H9 (cell line): Measurements from ENCODE around the gene STXBP6. TPM values are rescaled to one million over a fixed set of nuclear protein-coding genes. Genes with fewer than 3 reads are reported as not detected.

Source experiments
- DNase-seq: peaks from one replicate; pipeline ENCODE4 v3.0.0-alpha.2; 2017
- H2AFZ ChIP-seq: one replicate; pipeline ENCODE4 v1.6.1; 2013; ENCODE audit warnings: mild to moderate bottlenecking, low read length, control low read depth, moderate library complexity
- H2AK5ac ChIP-seq: 2 replicates; pipeline ENCODE4 v1.6.1; 2013; ENCODE audit warnings: low read length, control low read depth, mixed read lengths; ENCODE audit not compliant: insufficient read length
- H2BK120ac ChIP-seq: one replicate; pipeline ENCODE4 v1.6.1; 2013; ENCODE audit warnings: low read depth, mild to moderate bottlenecking, low read length, control low read depth, inconsistent platforms; ENCODE audit not compliant: poor library complexity, severe bottlenecking
- H2BK12ac ChIP-seq: 2 replicates; pipeline ENCODE4 v1.6.1; 2013; ENCODE audit warnings: low read length, control low read depth, mixed read lengths, low read depth; ENCODE audit not compliant: insufficient read length
- H2BK15ac ChIP-seq: 2 replicates; pipeline ENCODE4 v1.6.1; 2013; ENCODE audit warnings: low read depth, low read length, control low read depth
- H2BK20ac ChIP-seq: one replicate; pipeline ENCODE4 v1.6.1; 2013; ENCODE audit warnings: low read depth, mild to moderate bottlenecking, low read length, control low read depth, inconsistent platforms; ENCODE audit not compliant: poor library complexity, severe bottlenecking
- H2BK5ac ChIP-seq: 2 replicates; pipeline ENCODE4 v1.6.1; 2013; ENCODE audit warnings: low read length, control low read depth, mixed read lengths; ENCODE audit not compliant: insufficient read length
- H3K14ac ChIP-seq: 2 replicates; pipeline ENCODE4 v1.6.1; 2013; ENCODE audit warnings: low read length, control low read depth; ENCODE audit not compliant: insufficient read depth
- H3K18ac ChIP-seq: 2 replicates; pipeline ENCODE4 v1.6.1; 2013; ENCODE audit warnings: low read depth, mild to moderate bottlenecking, mixed read lengths, low read length, control low read depth; ENCODE audit not compliant: insufficient read length
- H3K23ac ChIP-seq: 2 replicates; pipeline ENCODE4 v1.6.1; 2013; ENCODE audit warnings: low read length, control low read depth, mixed read lengths, low read depth; ENCODE audit not compliant: insufficient read length
- H3K23me2 ChIP-seq: 2 replicates; pipeline ENCODE4 v1.6.1; 2013; ENCODE audit warnings: low read depth, mild to moderate bottlenecking, mixed read lengths, low read length, control low read depth; ENCODE audit not compliant: insufficient read length, poor library complexity, severe bottlenecking
- H3K27ac ChIP-seq: 2 replicates; pipeline ENCODE4 v1.5.1; 2013; ENCODE audit warnings: low read length, control low read depth, mixed read lengths, low read depth; ENCODE audit not compliant: insufficient read length
- H3K27me3 ChIP-seq: 2 replicates; pipeline ENCODE4 v1.6.1; 2013; ENCODE audit warnings: low read length, control low read depth, inconsistent platforms; ENCODE audit not compliant: insufficient read depth
- H3K4ac ChIP-seq: 2 replicates; pipeline ENCODE4 v1.6.1; 2013; ENCODE audit warnings: low read depth, mild to moderate bottlenecking, control low read depth, inconsistent platforms, low read length, moderate library complexity
- H3K4me1 ChIP-seq: 2 replicates; pipeline ENCODE4 v1.6.1; 2013; ENCODE audit warnings: low read length, control low read depth, inconsistent platforms; ENCODE audit not compliant: insufficient read depth
- H3K4me2 ChIP-seq: 2 replicates; pipeline ENCODE4 v1.6.1; 2013; ENCODE audit warnings: low read length, control low read depth, mixed read lengths; ENCODE audit not compliant: insufficient read length, insufficient read depth
- H3K56ac ChIP-seq: 2 replicates; pipeline ENCODE4 v1.6.1; 2013; ENCODE audit warnings: low read depth, mild to moderate bottlenecking, mixed read lengths, low read length, control low read depth; ENCODE audit not compliant: insufficient read length
- H3K79me1 ChIP-seq: 2 replicates; pipeline ENCODE4 v1.6.1; 2013; ENCODE audit warnings: low read depth, mild to moderate bottlenecking, moderate library complexity, low read length, control low read depth, inconsistent platforms; ENCODE audit not compliant: insufficient read depth, poor library complexity, severe bottlenecking
- H3K79me2 ChIP-seq: 2 replicates; pipeline ENCODE4 v1.6.1; 2013; ENCODE audit warnings: low read length, control low read depth, inconsistent platforms; ENCODE audit not compliant: insufficient read depth
- H3K9ac ChIP-seq: 2 replicates; pipeline ENCODE4 v1.6.1; 2013; ENCODE audit warnings: low read length, control low read depth, mixed read lengths; ENCODE audit not compliant: insufficient read length; ENCODE audit errors: extremely low read depth
- H3K9me3 ChIP-seq: one replicate; pipeline ENCODE4 v1.6.1; 2013; ENCODE audit warnings: low read depth, low read length, inconsistent platforms; ENCODE audit not compliant: control insufficient read depth
- H3T11ph ChIP-seq: one replicate; pipeline ENCODE4 v1.6.1; 2013; ENCODE audit warnings: mild to moderate bottlenecking, low read length, control low read depth, inconsistent platforms
- H4K20me1 ChIP-seq: one replicate; pipeline ENCODE4 v1.6.1; 2013; ENCODE audit not compliant: control insufficient read depth, insufficient read length, insufficient read depth
- H4K5ac ChIP-seq: 2 replicates; pipeline ENCODE4 v1.6.1; 2013; ENCODE audit warnings: low read depth, mild to moderate bottlenecking, mixed read lengths, low read length, control low read depth; ENCODE audit not compliant: insufficient read length
- H4K8ac ChIP-seq: replicated peaks from 2 replicates; pipeline ENCODE4 v1.6.1; 2013; ENCODE audit warnings: low read length, control low read depth, mixed read lengths, low read depth; ENCODE audit not compliant: insufficient read length
- H4K91ac ChIP-seq: 2 replicates; pipeline ENCODE4 v1.6.1; 2013; ENCODE audit warnings: low read depth, mild to moderate bottlenecking, moderate library complexity, mixed read lengths, low read length, control low read depth; ENCODE audit not compliant: insufficient read length
- H3K27ac Mint-ChIP-seq, 3 experiments: 2 replicates in 2 of 3; 3 replicates in 1 of 3; pipeline ENCODE4 v1.8.0; 2020 to 2021; ENCODE audit warnings: mixed read lengths in 3 of 3, mild to moderate bottlenecking in 1 of 3, moderate library complexity in 1 of 3
- H3K27me3 Mint-ChIP-seq: 2 replicates; pipeline ENCODE4 v1.8.0; 2021; ENCODE audit warnings: low read depth, mild to moderate bottlenecking, moderate library complexity, mixed read lengths
- H3K36me3 Mint-ChIP-seq, 3 experiments: 2 replicates in 2 of 3; 3 replicates in 1 of 3; pipeline ENCODE4 v1.8.0; 2020 to 2021; ENCODE audit warnings: low read depth in 3 of 3, mixed read lengths in 3 of 3; ENCODE audit not compliant: insufficient read depth in 1 of 3
- H3K4me1 Mint-ChIP-seq, 2 experiments: 2 replicates each; pipeline ENCODE4 v1.8.0; 2020; ENCODE audit warnings: mixed read lengths in 2 of 2
- H3K4me3 Mint-ChIP-seq, 2 experiments: 2 replicates in 1 of 2; 3 replicates in 1 of 2; pipeline ENCODE4 v1.8.0; 2020 to 2021; ENCODE audit warnings: mild to moderate bottlenecking in 2 of 2, mixed read lengths in 2 of 2, moderate library complexity in 1 of 2
- H3K9me3 Mint-ChIP-seq, 2 experiments: 2 replicates in 1 of 2; 3 replicates in 1 of 2; pipeline ENCODE4 v1.8.0; 2020; ENCODE audit warnings: mild to moderate bottlenecking in 2 of 2, mixed read lengths in 2 of 2, moderate library complexity in 1 of 2
- WGBS: extraction: QIAGEN DNeasy Blood & Tissue Kit; methylation state at CpG from one replicate; pipeline ENCODE4 v1.1.7; 2013; ENCODE audit warnings: missing lambda C conversion rate, low lambda C conversion rate, mixed read lengths; ENCODE audit not compliant: insufficient read length; ENCODE audit errors: extremely low coverage; 5-methylcytosine and 5-hydroxymethylcytosine counted together
- total RNA-seq: library from RNA; stranded (reverse); gene quantifications from 2 replicates; pipeline ENCODE4 v1.2.1, GENCODE V29; 2021
- TF ChIP-seq, protein P1 (sequence below): fragments of 200-600 bp; sonication (generic); conservative IDR thresholded peaks from 3 replicates; pipeline ENCODE4 v1.8.0; 2021; ENCODE audit warnings: antibody characterized with exemption, mild to moderate bottlenecking

STXBP6 gene
- total RNA-seq, 1 experiment from 2014 or later: 3.6 TPM

DNA sequence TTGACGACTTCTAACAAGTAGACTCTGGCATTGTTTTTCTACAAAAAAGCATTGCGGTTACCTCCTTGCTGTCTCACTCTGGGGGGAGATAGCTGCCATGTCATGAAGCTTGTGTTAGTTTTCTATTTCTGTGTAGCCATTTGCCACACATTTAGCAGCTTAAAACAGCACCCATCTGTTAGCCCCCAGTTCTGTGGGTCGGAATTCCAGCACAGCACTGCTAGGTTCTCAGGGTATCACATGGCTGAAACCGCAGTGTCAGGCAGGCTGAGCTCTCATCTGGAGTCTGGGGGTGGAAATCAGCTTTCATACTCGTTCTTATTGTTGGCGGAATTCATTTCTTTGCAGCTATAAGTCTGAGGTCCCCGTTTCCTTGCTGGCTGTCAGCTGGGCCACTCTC is 19.9 kb upstream of the STXBP6 start:
- Histone ChIP-seq H4K91ac (no peak overlapping the region), H3K4ac (no peak overlapping the region), H2BK20ac (no peak overlapping the region), H3K27me3 (no peaks in the 10 kb centered on the region), H4K8ac (no peak overlapping the region), H2AFZ (peak overlapping the region; percentile 32), H2AK5ac (no peak overlapping the region), H4K5ac (no peak overlapping the region), H3K23me2 (no peaks in the 10 kb centered on the region), H3K4me2 (no peak overlapping the region), H2BK15ac (no peak overlapping the region), H4K20me1 (no peaks in the 10 kb centered on the region), H3K9ac (no peak overlapping the region), H3K4me1 (no peaks in the 10 kb centered on the region), H3K23ac (no peak overlapping the region), H3K14ac (0 out of 2 replicates have a peak overlapping the region, but pooled peaks have one; percentile 13), H2BK5ac (no peak overlapping the region), H2BK12ac (no peak overlapping the region), H3K18ac (no peak overlapping the region), H3K79me2 (no peaks in the 10 kb centered on the region), H3K79me1 (no peaks in the 10 kb centered on the region), H2BK120ac (no peak overlapping the region), H3K56ac (no peak overlapping the region), H3K9me3 (no peaks in the 10 kb centered on the region), H3T11ph (no peak overlapping the region), H3K27ac (no peak overlapping the region)
- Mint-ChIP-seq H3K4me1 (peaks cover 0 to 5% of the 10 kb centered on the region in 2 experiments; a peak in 1 of 4 replicates), H3K27ac (peak overlapping the region in 1 of 3 experiments; percentile 52; a peak in 1 of 7 replicates), H3K9me3 (no peaks in the 10 kb centered on the region; a peak in 1 of 5 replicates), H3K36me3 (no peaks in the 10 kb centered on the region), H3K27me3 (no peaks in the 10 kb centered on the region), H3K4me3 (no peak overlapping the region)
- DNase-seq: no peak
- no CpG with 5 or more reads among the region's 7 CpGs for WGBS
- TF ChIP-seq, protein P1, sequence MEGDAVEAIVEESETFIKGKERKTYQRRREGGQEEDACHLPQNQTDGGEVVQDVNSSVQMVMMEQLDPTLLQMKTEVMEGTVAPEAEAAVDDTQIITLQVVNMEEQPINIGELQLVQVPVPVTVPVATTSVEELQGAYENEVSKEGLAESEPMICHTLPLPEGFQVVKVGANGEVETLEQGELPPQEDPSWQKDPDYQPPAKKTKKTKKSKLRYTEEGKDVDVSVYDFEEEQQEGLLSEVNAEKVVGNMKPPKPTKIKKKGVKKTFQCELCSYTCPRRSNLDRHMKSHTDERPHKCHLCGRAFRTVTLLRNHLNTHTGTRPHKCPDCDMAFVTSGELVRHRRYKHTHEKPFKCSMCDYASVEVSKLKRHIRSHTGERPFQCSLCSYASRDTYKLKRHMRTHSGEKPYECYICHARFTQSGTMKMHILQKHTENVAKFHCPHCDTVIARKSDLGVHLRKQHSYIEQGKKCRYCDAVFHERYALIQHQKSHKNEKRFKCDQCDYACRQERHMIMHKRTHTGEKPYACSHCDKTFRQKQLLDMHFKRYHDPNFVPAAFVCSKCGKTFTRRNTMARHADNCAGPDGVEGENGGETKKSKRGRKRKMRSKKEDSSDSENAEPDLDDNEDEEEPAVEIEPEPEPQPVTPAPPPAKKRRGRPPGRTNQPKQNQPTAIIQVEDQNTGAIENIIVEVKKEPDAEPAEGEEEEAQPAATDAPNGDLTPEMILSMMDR: no peak
